Lower leg skin (tissue), 4 donors: ENCODE results near the gene RAD51B. TPM values are rescaled to one million over a fixed set of nuclear protein-coding genes. Genes with fewer than 3 reads are reported as not detected.

Experiments
- DNase-seq, 2 donors: peaks; one replicate each; pipeline ENCODE4 v3.0.0-alpha.2; 2019; ENCODE audit warnings: low spot score in 2 of 2
- H3K4me3 ChIP-seq: fragments of 200-600 bp; sonication (generic); 2 replicates; pipeline ENCODE4 v1.5.1; 2017; ENCODE audit warnings: mild to moderate bottlenecking, low read depth; ENCODE audit not compliant: poor library complexity, severe bottlenecking
- POLR2A ChIP-seq, 2 donors: fragments of 450-650 bp; IDR thresholded peaks; one replicate each; pipeline ENCODE4 v1.6.1; 2016 to 2017; ENCODE audit warnings: antibody characterized with exemption in 2 of 2, mild to moderate bottlenecking in 1 of 2, moderate library complexity in 1 of 2
- WGBS, 2 donors: methylation state at CpG; one replicate each; pipeline ENCODE4 v1.1.5; 2018; 5-methylcytosine and 5-hydroxymethylcytosine counted together
- intact Hi-C: fragments of 100-400 bp; cut with DNase I; formaldehyde crosslinking; loops from one replicate; pipeline ENCODE4 v1.15.0; 2023; ENCODE audit warnings: low total_unique reads
- total RNA-seq, 4 donors: library from RNA; depleted of rRNA; stranded (reverse); fragments of >200 nt; gene quantifications; one replicate each; pipeline ENCODE4 v1.1.0, GENCODE V29; 2016
- TF ChIP-seq, protein P1 (sequence below), 3 donors: fragments of 450-650 bp; IDR thresholded peaks; one replicate each; pipeline ENCODE4 v1.5.1; 2016; ENCODE audit warnings: antibody characterized with exemption in 3 of 3, mild to moderate bottlenecking in 3 of 3, moderate library complexity in 2 of 3

The RAD51B gene
- total RNA-seq, 4 donors from 2014 or later: 6.1 to 27.2 (median 13.6) TPM

GRCh38 chr14:68268197-68268596 lies 448.6 kb downstream of the RAD51B start:
- DNase-seq: no peak
- no peak for TF ChIP-seq POLR2A (IDR thresholded peaks at IDR 0.05)
- TF ChIP-seq, protein P1, sequence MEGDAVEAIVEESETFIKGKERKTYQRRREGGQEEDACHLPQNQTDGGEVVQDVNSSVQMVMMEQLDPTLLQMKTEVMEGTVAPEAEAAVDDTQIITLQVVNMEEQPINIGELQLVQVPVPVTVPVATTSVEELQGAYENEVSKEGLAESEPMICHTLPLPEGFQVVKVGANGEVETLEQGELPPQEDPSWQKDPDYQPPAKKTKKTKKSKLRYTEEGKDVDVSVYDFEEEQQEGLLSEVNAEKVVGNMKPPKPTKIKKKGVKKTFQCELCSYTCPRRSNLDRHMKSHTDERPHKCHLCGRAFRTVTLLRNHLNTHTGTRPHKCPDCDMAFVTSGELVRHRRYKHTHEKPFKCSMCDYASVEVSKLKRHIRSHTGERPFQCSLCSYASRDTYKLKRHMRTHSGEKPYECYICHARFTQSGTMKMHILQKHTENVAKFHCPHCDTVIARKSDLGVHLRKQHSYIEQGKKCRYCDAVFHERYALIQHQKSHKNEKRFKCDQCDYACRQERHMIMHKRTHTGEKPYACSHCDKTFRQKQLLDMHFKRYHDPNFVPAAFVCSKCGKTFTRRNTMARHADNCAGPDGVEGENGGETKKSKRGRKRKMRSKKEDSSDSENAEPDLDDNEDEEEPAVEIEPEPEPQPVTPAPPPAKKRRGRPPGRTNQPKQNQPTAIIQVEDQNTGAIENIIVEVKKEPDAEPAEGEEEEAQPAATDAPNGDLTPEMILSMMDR (IDR thresholded peaks at IDR 0.05): no peak
- 84 to 94% methylated on average over 2 of the region's 2 CpGs for WGBS, 2 donors
- H3K4me3 ChIP-seq: no peak overlapping the region
- intact Hi-C loops: no loop called here

- TF ChIP-seq POLR2A (IDR thresholded peaks at IDR 0.05): no peak
- TF ChIP-seq, protein P1 (IDR thresholded peaks at IDR 0.05): no peak
- intact Hi-C loops: no loop called here
- WGBS, 2 donors: 96 to 97% methylated on average over 1 of the region's 1 CpG
- H3K4me3 ChIP-seq: no peak overlapping the region
- no peak for DNase-seq
These were observed 449.1 kb downstream of the RAD51B start for GRCh38 chr14:68268719-68269118.

- 75 to 78% methylated on average over 8 of the region's 8 CpGs for WGBS, 2 donors
- DNase-seq: no peak
- H3K4me3 ChIP-seq: no peak overlapping the region
- intact Hi-C loops: no loop called here
- TF ChIP-seq, protein P1 (IDR thresholded peaks at IDR 0.05): no peak
- no peak for TF ChIP-seq POLR2A (IDR thresholded peaks at IDR 0.05)
These were observed 449.8 kb downstream of the RAD51B start for GRCh38 chr14:68269136-68269927.

DNA sequence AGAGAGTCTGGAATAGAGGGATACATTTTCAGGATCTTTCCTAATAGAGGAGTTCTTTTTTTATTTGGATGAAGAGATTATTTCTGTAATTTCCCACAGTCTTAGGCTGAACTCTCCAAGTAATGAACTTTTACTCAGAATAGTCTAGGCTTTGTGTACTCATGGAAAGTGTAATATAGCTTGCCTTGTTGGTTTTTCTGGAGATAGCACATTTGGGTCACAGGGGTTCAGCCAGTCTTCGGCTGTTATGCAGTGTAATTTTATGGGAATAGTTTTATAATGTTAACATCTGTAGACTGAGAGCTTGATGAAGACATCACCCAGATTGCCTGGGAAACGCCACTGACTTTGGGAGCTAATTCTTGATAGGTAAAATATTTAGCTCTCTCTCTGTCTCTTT lies 450.8 kb downstream of the RAD51B start:
- intact Hi-C loops: no loop called here
- 65 to 73% methylated on average over 2 of the region's 2 CpGs for WGBS, 2 donors
- TF ChIP-seq, protein P1 (IDR thresholded peaks at IDR 0.05): no peak
- TF ChIP-seq POLR2A (IDR thresholded peaks at IDR 0.05): no peak

DNA sequence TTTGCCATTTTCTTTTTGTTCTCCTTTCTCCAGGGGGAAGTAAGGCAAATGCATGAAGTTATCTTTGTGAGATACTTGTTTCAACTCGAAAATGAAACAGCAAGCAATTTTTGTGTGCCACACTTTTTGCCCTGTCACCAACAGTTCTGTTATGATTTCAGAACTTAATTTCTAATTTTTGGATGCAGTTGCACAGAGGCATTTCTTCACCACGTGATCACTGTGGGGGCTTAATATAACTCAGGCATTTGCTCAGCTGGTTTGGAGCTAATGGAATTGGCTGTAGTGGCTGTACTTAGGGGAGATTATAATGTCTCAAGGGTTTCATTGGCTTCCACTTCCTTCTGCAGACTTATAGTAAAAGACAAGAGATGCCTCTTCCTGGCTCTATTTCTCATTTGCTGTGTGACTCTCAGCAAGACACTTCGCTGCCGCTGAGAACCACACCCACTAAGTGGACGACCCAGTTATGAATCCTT lies 452.4 kb downstream of the RAD51B start:
- 45 to 47% methylated on average over 5 of the region's 5 CpGs for WGBS, 2 donors
- DNase-seq: no peak
- no peak overlapping the region for H3K4me3 ChIP-seq
- TF ChIP-seq, protein P1 (IDR thresholded peaks at IDR 0.05): no peak
- TF ChIP-seq POLR2A (IDR thresholded peaks at IDR 0.05): no peak
- intact Hi-C loops: no loop called here

More for the DNA sequence above, 450.8 kb downstream of the RAD51B start:
- DNase-seq: no peak
- no peak overlapping the region for H3K4me3 ChIP-seq
